ENCODE measurements around the gene ABCC3.

DNA sequence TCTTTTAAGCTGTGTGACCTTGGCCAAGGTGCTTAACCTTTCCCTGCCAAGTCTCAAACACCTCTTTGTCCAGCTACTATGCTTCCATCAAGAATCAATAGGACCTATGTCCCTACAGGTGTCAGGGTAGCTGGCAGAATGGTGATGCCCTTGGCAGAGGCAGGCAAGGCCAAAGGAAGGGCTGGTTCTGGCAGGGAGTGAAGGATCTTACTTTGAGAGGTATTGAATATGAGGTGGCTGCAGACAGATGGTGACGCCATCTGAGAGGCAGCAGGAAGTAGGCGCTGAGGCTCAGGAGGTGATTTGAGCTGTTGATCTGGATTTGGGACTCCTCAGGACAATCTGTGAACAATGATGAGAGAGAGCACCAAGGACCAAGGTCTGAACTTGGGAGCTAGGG is 12.5 kb downstream of the ABCC3 start:
- TF ChIP-seq BHLHE40 (IDR thresholded peaks at IDR 0.05; ENCODE audit: borderline replicate concordance) (no peak), CTBP1 (IDR thresholded peaks at IDR 0.05; ENCODE audit: borderline replicate concordance) (no peak), SUZ12 (IDR thresholded peaks at IDR 0.05) (no peak), LEF1 (IDR thresholded peaks at IDR 0.05; ENCODE audit: borderline replicate concordance) (no peak), HDGF (IDR thresholded peaks at IDR 0.05; ENCODE audit: borderline replicate concordance) (no peak), FOXK2 (IDR thresholded peaks at IDR 0.05) (no peak), ARNT (IDR thresholded peaks at IDR 0.05) (no peak), L3MBTL2 (conservative IDR thresholded peaks at IDR 0.05) (no peak), ELF4 (IDR thresholded peaks at IDR 0.05) (no peak), FOXM1 (IDR thresholded peaks at IDR 0.05; ENCODE audit: borderline replicate concordance) (no peak)
- TF ChIP-seq, protein P1, sequence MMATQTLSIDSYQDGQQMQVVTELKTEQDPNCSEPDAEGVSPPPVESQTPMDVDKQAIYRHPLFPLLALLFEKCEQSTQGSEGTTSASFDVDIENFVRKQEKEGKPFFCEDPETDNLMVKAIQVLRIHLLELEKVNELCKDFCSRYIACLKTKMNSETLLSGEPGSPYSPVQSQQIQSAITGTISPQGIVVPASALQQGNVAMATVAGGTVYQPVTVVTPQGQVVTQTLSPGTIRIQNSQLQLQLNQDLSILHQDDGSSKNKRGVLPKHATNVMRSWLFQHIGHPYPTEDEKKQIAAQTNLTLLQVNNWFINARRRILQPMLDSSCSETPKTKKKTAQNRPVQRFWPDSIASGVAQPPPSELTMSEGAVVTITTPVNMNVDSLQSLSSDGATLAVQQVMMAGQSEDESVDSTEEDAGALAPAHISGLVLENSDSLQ (IDR thresholded peaks at IDR 0.05), result no peak

All from HEK293T (cell line).